Measurements from ENCODE around the gene PARVG.

DNA sequence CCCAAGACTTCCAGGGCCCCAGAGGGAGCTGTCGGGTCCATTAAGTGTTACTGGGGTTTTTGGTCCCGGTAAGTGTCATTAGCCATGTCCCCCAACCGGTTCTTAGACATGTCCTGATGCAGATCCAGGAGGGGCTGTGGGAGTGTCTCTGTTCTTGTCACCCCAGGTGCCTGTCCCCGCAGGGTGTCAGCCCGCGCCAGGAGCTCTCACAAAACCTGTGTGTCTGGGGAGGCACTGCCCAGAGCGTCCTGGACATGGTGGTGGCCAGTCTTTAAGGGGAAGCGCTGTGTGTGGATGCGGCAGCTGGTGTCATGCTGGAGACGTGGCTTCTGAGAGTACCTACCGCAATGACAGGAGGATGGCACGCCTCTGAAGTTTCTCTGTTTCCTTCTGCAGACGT, 12.5 kb upstream of the PARVG start:
- TF ChIP-seq SP1 (IDR thresholded peaks at IDR 0.05) = no peak
- TF ChIP-seq FOXK2 (IDR thresholded peaks at IDR 0.05) = no peak
- TF ChIP-seq ZNF384 (IDR thresholded peaks at IDR 0.05) = no peak
- TF ChIP-seq, protein P1, sequence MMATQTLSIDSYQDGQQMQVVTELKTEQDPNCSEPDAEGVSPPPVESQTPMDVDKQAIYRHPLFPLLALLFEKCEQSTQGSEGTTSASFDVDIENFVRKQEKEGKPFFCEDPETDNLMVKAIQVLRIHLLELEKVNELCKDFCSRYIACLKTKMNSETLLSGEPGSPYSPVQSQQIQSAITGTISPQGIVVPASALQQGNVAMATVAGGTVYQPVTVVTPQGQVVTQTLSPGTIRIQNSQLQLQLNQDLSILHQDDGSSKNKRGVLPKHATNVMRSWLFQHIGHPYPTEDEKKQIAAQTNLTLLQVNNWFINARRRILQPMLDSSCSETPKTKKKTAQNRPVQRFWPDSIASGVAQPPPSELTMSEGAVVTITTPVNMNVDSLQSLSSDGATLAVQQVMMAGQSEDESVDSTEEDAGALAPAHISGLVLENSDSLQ (IDR thresholded peaks at IDR 0.05) = no peak
- TF ChIP-seq BHLHE40 (IDR thresholded peaks at IDR 0.05; ENCODE audit: borderline replicate concordance) = no peak
- no peak for TF ChIP-seq ELF4 (IDR thresholded peaks at IDR 0.05)
- TF ChIP-seq L3MBTL2 (conservative IDR thresholded peaks at IDR 0.05) = no peak
- TF ChIP-seq FOXA1 (IDR thresholded peaks at IDR 0.05) = no peak

Data from HEK293T (cell line).